GM19043 (cell line): ENCODE results near the gene HDAC9.

Experiments used
- ATAC-seq: cut with Tn5 transposase; IDR thresholded peaks from one replicate; pipeline ENCODE4 v1.9.1; 2021; ENCODE audit warnings: low read depth; ENCODE audit not compliant: unreplicated experiment

Gene HDAC9

GRCh38 chr7:18491871-18492270, 3.7 kb upstream of the HDAC9 start:
- ATAC-seq = no peak

DNA sequence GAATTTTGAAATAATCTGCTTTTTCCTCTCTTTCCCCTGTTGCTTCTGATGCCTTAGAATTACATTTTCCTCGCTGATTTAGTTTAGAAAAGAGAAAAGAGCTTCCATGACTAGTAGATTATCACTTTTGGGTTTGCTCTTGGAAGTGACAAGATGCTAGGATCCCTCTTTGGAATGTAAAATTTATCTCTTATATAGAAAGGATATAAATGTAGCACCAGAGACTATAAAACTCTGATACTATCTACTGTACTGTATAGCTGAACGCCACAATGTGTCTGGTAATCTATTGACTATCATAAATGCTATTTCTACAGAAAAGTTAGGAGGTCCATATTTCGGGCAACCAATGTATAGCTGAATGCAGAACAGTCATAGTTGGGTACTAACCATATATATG, 1.1 kb upstream of the HDAC9 start:
- ATAC-seq = no peak

DNA sequence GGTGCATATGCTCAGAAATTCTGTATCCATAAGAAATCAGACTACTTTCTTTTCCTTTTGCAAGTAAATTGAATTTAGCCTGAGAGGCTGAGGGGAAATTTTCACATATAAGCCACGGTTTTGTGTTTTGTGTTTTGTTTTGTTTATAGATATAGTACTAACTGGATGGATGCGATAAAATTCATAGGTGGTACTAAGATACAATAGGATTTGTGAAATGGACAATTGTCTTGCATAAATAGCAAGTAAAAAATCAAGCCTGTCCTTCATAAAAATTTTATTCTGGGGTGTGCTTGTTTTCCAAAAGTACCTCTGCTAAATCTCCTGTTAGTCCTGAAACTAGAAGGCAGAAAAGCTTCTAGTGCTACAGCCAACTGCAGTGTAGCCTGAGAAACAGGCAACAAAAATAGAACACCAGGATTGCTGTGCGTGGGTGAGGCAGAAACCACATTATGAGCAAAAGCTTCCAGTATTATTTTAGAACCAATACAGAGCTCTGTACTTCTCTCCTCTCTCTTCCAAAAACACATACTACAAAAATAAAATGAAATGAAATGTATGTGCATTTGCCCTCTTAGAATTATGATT, 634 bp upstream of the HDAC9 start:
- peak; percentile 22 for ATAC-seq

DNA sequence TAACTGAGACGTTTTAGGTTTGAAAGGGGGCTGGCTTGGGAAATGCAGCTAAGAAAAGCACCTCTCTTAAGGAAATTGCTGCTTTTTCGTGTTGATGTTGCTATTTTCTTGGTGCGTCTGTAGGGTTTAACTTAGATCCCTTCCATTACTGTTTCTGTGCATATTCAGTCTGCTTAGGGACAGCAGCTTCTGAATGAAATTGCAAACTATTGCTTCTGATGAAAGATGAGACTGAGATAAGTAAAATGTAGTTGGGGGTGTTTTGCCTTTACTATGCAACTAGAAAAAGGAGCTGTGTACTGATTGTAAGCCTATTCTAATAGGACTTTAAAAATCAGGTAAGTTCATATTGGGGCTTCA, 772 bp downstream of the HDAC9 start:
- no peak for ATAC-seq

DNA sequence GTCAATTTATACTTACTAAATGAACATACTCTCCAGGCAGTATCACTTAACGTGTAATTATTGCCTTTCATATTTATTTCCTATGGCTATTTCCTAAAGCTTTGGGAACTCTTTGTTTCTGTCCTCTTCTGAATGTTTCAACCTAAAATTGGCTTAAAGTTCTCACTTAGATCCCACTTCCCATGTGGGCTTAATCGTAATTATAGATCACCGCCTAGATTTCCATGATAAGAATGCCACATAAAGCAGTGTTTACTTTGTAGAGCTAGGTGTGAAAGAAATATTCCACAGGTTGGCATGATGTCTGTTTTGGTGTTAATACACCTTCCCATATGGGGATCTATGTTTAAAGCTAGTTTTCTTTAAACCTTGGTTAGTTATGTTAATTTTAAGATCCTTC, 1.5 kb downstream of the HDAC9 start:
- ATAC-seq = no peak

GRCh38 chr7:18497800-18498199, 2.3 kb downstream of the HDAC9 start:
- ATAC-seq = no peak

GRCh38 chr7:18498341-18498740, 2.8 kb downstream of the HDAC9 start:
- no peak for ATAC-seq

- ATAC-seq = no peak
Measured at GRCh38 chr7:18499407-18500177, 4.0 kb downstream of the HDAC9 start.

DNA sequence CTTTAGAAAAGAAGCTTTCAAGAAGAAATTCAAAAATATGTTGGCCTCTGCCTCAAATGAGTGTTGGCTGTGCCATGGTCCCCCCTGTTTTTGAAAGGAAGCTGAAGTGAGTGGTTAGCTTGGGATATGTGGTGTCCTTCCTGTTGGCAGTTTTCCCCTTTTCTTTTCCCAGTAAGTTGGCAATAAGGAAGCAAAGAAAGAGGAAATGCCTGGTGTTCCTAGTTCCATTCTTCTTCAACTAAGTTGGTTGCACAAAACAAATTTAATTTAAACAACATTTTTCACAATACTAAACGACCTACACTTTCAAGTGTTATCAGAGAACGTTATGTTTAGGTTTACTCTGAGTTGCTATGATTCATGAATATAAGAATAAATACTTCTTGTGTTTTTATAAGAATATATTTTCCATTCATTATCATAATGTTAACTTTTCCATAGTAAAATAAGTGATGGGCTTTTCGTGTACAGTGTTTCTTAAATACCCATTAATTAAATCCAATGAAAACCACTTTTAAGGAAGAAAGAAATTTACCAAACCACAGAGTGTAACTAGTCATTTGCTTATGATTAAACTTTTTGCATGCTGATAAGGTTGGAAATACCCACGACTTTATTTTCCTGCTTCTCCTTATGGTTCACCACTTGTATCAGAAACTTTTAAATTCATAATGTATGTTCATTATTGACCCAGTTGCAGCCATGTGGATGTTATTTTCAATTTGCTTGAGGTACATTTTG, 7.7 kb downstream of the HDAC9 start:
- ATAC-seq = no peak

- ATAC-seq = no peak
Measured at GRCh38 chr7:18504965-18505364, 9.4 kb downstream of the HDAC9 start.

GRCh38 chr7:18505870-18506460, 10.4 kb downstream of the HDAC9 start:
- peak; percentile 44 for ATAC-seq

DNA sequence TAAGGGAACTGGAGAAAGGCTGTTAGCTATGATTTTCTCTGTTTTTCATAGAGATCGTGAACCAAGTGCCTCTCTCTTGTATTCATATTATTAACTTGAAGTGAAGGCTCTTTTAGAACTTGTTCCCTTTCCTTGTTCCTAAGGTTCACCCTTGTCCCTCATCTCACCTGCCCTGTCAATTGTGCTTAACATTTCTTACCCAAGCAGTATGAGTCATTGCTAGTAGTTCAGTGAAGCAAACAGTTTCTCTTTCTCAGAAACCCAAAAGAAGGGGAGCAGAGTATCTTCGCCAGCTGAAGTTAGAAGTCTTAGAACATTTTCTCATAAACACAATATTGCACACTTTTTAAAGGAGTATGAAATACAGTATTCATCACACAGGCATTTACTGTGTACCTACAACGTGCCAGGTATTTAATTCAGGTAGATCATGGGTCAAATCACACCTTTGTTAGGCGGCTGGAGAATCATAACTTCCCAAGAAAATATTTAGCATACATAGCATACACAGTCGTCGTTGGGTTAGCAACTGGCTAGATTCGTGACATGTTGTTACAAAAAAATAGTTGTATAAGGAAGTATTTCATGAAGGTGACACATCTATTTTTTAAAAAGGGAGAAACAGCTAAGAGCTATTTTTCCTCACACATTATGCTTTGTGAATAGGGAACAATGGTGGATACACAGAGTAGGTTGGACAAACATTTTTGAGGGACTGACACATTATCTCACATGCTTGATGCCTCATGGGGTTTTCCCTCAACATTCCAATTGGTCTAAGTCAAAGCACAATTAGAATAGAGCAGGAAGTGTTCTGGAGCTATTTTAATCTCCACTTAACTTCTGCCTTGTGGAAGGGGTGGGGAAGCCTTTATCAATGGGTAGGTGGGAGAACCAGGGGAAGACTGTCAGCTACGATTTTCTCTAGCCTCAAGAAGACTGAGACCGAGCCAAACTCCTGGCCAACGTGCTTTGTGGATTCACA, 13.2 kb downstream of the HDAC9 start:
- peak; percentile 87 for ATAC-seq

DNA sequence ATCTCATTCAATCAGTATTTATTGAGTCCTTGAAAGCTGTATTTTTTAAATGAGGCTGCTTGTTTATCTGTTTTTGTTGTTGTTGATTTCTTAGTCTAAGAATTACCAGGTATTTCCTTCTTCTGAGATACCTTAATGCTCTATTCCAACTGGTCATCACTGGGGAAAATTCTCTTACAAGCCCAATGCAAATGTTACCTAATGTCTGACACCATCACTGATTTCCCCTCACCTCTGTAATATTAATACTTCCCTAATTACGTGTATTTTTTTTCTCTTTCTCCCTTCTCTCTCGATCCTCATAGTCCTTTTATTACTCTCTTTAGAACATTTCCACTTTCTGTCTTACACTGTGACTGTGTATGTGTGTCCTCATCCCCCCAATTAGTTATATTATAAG, 13.9 kb downstream of the HDAC9 start:
- no peak for ATAC-seq

GRCh38 chr7:18511351-18512140, 16.0 kb downstream of the HDAC9 start:
- no peak for ATAC-seq

DNA sequence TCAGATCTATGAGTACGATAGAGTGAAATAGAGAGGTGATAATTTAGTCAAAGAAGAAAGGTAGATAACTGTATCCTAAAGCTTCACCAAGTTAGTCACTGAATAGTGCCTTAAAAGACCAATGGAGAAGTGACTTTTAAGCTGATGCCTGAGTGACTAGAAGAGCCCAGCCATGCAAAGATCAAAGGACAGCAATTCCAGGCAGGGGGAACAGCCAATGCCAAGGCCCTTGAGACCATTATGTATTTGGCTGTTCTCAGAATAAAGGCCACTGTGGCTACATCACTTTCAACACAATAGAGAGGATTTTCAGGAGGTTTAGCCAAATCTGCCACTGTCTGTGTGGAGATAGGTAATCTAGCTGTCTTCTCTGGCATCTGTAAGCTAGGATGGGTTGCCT, 17.8 kb downstream of the HDAC9 start:
- ATAC-seq = no peak

DNA sequence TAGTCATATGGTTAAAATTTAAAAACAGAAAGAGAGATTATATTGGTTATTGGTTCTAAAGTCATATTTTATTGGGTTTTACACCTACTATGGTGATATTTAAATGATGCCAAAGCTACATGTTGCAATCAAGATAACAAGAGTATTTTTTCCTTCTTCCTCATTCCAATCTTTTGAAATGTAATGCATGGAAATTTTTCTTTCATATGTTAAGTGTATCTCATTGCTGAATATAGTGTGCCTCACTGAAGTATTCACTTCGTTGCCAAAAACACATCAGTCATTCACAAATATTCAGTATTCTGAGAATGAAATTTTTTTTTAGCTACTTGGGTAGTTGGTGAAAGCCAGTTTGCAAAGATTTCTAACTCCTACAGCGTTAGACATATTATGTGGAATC, 19.5 kb downstream of the HDAC9 start:
- ATAC-seq = no peak

DNA sequence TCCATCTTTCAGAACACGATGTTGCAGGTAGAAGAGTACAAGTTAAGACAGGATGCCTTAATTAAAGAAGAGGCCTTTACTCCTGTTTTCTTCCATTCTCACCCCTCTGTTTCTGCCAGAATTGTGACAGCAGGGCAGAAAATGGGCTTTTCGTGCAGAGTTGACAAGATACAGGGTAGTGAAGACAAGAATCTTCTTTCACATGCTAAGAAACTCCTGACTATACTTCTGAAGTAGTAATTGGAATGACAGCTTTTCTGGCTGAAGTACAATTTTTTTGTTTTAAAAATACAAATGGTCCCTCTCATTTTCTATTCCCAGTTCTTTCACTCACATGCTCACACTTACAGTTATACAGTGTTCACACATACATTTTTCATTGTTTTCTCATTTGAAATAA, 22.1 kb downstream of the HDAC9 start:
- no peak for ATAC-seq

- no peak for ATAC-seq
Measured at GRCh38 chr7:18518555-18518954, 23.0 kb downstream of the HDAC9 start.

- ATAC-seq = peak; percentile 82
Measured at GRCh38 chr7:18520450-18521235, 25.1 kb downstream of the HDAC9 start.
